Vagina (tissue), 2 donors: ENCODE measurements around the gene CACNG5.
"Not testable (repeated sequence)": the region's sequence is repeated elsewhere in the genome, so short reads cannot be mapped to it uniquely, and the experiment has no call there.

Experiments used
- POLR2A ChIP-seq, 2 donors: fragments of 450-650 bp; IDR thresholded peaks; one replicate each; pipeline ENCODE4 v1.6.1; 2017; ENCODE audit warnings: antibody characterized with exemption in 2 of 2, mild to moderate bottlenecking in 2 of 2, moderate library complexity in 2 of 2
- TF ChIP-seq, protein P1 (sequence below), 3 experiments: fragments of 450-650 bp in 2 of 3; fragments of 200-600 bp in 1 of 3; sonication (generic) in 1 of 3; IDR thresholded peaks; one replicate each; pipeline ENCODE4 v1.5.1; 2017 to 2019; ENCODE audit warnings: antibody characterized with exemption in 3 of 3, mild to moderate bottlenecking in 2 of 3, moderate library complexity in 2 of 3

DNA sequence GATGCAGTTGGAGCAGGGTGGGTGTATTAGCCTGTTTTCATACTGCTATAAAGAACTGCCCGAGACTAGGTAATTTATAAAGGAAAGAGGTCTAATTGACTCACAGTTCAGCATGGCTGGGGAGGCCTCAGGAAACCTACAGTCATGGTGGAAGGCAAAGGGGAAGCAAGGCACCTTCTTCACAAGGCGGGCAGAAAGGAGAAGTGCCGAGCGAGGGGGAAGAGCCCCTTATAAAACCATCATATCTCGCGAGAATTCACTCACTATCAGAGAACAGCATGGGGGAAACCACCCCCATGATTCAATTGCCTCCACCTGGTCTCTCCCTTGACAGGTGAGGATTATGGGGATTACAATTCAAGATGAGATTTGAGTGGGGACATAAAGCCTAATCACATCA is 68.4 kb downstream of the CACNG5 start:
- TF ChIP-seq, protein P1, sequence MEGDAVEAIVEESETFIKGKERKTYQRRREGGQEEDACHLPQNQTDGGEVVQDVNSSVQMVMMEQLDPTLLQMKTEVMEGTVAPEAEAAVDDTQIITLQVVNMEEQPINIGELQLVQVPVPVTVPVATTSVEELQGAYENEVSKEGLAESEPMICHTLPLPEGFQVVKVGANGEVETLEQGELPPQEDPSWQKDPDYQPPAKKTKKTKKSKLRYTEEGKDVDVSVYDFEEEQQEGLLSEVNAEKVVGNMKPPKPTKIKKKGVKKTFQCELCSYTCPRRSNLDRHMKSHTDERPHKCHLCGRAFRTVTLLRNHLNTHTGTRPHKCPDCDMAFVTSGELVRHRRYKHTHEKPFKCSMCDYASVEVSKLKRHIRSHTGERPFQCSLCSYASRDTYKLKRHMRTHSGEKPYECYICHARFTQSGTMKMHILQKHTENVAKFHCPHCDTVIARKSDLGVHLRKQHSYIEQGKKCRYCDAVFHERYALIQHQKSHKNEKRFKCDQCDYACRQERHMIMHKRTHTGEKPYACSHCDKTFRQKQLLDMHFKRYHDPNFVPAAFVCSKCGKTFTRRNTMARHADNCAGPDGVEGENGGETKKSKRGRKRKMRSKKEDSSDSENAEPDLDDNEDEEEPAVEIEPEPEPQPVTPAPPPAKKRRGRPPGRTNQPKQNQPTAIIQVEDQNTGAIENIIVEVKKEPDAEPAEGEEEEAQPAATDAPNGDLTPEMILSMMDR (IDR thresholded peaks at IDR 0.05) = not testable (repeated sequence)
- not testable (repeated sequence) for TF ChIP-seq POLR2A (IDR thresholded peaks at IDR 0.05)
